Measurements from ENCODE around the gene SMYD2. TPM values are rescaled to one million over a fixed set of nuclear protein-coding genes. Genes with fewer than 3 reads are reported as not detected.

Gene SMYD2
- total RNA-seq, 1 donor from 2014 or later, result 64.8 TPM

DNA sequence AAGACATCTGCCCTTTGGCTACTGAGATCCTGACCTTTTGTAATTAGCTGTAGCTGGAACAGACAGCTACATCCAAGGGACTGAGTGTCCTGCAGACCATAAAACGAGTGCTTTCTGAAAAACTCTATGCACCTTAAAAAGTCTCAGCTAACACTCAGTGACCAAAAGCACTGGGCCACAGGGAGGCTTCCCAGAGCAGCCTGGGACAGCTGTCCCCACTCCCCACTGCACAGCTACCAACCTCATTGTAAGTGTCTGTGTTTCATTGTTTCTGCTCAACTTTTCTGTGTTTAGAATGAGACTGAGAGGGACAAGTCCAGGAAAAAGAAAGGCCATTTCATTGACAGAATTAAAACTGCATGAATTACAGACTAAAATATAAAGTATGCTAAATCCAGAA is 80.7 kb downstream of the SMYD2 start:
- DNase-seq (ENCODE audit: low read depth), result no peak

GRCh38 chr1:214362188-214362882 is 81.4 kb downstream of the SMYD2 start:
- DNase-seq (ENCODE audit: low read depth), result no peak

GRCh38 chr1:214363386-214363785 is 82.4 kb downstream of the SMYD2 start:
- DNase-seq (ENCODE audit: low read depth), result no peak

- peak; percentile 58 for DNase-seq (ENCODE audit: low read depth)
Measured at GRCh38 chr1:214364386-214364785, 83.4 kb downstream of the SMYD2 start.

GRCh38 chr1:214364786-214365295 is 83.9 kb downstream of the SMYD2 start:
- DNase-seq (ENCODE audit: low read depth), result no peak

DNA sequence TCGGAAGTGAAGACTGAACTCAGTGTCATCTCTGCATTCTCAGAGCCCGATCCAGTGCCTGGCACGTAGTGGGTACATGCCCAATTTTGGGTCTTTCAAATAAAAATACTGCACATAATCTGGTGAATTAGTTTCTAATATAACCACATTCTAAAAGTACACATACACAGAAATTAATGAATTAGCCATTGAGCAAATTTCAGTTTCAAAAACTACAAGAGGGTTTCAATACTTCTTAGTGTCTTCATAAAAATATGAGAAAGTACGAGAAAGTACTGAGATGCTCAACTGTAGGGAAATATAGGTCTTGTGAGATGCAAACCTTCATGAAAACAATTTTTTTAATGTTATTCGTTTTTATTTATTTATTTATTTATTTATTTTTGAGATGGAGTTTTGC is 86.9 kb downstream of the SMYD2 start:
- DNase-seq (ENCODE audit: low read depth), result no peak

DNA sequence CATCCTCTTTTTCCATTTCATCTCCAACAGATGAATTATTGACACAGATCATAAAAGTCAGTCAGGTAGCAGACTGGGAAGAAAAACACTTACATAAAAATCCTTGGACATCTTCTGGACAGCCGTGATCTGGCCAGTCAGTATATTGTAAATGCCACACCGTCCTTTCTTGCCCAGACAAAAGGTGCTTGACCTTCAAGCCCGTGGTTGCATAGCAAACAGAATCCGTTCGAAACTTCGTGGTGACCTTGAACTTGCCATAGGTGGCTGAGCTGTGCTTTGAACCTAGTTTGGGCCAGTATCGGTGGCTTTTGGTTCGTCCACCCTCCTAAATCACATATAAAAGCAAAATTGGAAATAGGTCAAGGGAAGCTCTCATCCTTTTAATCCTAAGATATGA is 88.4 kb downstream of the SMYD2 start:
- DNase-seq (ENCODE audit: low read depth), result no peak

DNA sequence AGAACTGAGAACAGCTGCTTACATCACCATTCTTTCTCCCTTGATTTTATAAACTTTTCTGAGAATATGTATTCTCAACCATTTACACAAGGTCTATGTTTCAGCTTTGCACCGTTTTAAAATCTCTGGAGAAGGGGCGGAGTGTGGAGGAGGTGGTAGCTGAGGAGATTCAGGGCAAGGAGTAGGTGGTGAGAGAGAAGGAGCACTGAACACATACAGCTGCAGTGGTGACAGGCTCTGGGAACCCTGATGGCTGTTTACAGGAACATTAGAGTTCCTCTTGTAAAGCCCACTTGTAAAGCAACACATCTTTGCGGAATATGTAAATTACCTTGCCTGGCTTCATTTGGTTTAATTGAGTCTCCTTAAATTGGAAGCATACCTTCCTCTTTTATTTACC is 89.7 kb downstream of the SMYD2 start:
- no peak for DNase-seq (ENCODE audit: low read depth)

- DNase-seq (ENCODE audit: low read depth), result no peak
Measured at GRCh38 chr1:214372092-214372491, 91.1 kb downstream of the SMYD2 start.

DNA sequence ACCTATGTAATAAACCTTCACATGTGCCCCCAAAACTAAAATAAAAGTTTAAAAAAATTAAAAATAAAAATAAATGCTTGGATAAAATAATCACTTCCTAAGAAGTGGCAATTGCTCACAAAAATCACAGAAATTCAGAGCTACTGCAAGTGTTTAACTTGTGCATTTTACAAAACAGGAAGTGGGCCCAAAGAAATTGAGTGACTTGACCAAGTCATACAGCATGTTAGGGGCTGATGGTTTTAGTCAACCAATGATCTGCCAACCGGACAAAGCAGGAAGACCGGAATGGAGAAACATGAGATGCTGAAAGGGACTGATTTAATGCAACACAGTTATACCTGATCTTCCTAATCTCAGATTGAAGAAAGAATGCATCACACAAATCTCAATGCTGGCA is 96.5 kb downstream of the SMYD2 start:
- DNase-seq (ENCODE audit: low read depth), result no peak

DNA sequence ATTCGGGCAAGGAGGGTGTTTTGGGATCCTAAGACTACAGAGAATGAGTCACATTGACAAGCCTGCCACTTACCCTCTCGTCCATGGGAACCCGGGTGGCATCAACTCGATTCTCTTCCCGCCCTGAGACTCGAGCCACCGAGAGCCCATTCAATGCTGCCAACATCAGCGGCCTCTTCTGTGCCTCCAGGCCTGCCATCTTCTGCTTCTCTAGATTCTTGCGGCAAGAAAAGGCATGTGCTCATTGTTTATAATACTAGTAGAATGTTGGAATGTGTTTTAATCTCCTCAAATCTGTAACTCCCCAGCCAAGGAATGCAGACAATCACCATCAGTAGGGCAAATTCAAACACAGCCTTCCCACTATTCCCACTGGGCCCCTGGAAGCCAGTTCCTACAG is 96.9 kb downstream of the SMYD2 start:
- peak; percentile 33 for DNase-seq (ENCODE audit: low read depth)

GRCh38 chr1:214378492-214378891 is 97.5 kb downstream of the SMYD2 start:
- no peak for DNase-seq (ENCODE audit: low read depth)

- no peak for DNase-seq (ENCODE audit: low read depth)
Measured at GRCh38 chr1:214379236-214379970, 98.4 kb downstream of the SMYD2 start.

- peak; percentile 60 for DNase-seq (ENCODE audit: low read depth)
Measured at GRCh38 chr1:214380396-214380795, 99.4 kb downstream of the SMYD2 start.

DNA sequence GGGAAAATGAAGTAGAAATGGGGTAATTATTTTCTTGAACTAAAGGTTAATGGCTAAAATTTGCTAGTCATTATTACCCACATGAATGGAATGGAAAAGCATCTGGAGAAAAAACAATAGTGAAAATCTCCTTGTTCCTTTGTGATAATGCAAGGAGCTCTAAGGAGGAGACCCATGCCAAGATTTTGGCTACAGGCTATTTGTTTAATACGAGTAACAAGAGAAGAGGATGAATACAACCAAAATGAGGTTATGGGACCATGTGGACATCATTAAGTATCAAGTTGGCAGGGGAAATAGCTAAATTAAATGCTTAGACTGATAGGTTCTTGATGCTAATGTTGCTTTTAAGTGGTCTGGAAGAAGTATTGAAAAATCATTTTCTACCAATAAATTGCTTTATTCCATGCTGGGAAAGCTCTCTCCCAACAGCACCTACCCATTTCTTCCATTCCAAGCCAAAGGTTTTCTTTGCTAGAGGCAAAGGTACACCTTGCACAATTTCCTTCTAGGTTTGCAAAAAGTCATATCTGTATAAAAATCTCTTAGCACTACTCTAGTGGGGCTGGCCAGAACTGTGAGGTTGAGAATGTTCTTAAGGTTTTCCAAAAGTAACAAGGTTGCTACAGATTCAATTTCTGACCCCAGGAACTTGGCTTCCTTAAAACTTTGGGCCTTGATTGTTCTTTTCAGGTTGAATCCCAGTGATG is 100.2 kb downstream of the SMYD2 start:
- DNase-seq (ENCODE audit: low read depth), result no peak

DNA sequence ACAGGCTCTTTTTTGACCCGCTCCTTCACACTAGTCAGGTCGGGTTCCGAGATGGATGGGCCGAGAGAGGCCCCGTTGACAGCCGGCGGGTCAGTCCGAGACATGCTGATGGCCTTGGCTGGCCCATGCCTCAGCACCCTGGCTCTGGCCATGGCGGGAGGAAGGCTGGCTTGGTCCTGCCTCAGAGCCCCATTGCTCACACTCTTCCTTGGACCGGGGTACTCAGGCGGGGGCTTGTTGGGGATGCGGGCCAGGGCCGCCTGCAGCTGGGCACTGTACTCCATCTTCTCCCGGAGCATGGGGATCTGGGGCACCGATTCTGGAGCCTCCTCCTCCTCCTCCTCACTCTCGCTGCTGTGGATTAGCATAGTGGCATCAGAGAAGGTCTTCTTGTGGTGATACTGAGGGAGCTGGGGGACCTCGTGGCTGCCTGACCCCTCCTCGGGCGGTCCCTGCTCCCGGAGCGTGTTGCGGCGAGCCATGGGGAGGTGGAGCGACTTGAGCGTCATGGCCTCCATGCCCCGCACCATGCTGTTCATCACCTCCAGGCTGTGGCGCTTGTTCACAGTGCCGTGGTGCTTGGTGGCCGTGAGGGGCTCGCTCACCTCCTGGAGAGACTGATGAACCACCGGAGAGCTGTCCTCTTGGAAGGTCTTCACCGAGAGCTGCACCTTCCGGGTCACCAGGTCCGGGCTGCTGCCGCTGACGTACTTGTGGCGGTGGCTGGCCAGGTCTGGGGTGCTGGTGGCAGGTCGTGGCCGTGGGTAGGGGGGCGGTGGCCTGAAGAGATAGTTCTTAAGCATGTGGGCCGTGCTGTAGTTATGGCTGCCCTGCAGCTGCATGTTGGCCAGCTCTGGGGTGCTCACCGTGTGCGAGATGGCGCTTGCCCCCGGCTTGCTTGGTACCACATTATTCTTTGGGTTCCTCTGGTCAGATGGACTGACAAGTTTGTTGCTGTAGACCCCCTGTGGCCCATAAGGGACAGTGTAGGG is 102.7 kb downstream of the SMYD2 start:
- DNase-seq (ENCODE audit: low read depth), result no peak

DNA sequence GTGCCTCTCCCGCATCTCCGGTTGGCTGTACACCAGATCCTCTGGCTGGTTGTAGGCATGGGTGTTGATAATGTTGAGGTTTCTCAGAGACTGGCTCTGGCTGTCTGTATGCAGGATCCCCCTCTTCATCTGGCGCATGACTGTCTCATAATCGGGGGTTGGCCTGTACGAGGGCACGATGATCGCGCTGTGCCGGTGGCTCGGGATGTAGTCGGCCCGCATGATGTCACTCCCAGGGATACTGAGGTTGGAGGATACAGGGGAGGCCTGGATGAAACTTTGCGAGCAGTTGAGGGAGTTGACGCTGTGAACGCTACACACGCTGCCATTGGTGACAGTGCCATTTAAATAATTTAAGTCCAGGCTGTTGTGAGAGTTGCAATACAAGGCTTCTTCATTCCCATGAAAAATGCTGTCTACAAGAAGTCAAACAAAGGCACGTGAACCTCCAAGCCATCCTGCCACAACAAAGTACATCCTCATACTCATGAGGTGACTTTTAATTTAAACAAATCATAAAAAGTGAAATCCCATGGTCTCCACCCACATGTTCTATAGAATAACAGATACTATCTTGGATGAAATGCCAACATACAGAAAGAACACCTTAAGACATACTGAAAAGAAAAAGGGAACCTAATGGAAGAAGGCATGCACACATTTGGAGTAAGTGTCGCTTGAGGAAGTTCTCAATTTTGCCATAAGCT is 103.6 kb downstream of the SMYD2 start:
- no peak for DNase-seq (ENCODE audit: low read depth)

GRCh38 chr1:214385428-214385827 is 104.5 kb downstream of the SMYD2 start:
- no peak for DNase-seq (ENCODE audit: low read depth)

- no peak for DNase-seq (ENCODE audit: low read depth)
Measured at GRCh38 chr1:214386333-214386732, 105.4 kb downstream of the SMYD2 start.
